Activated CD8-positive, alpha-beta memory T cell treated with anti-CD3 and anti-CD28 coated beads for 1 hour (primary cell): ENCODE results near the gene SNAPC5.

Experiments used
- DNase-seq, 2 donors: peaks; one replicate each; pipeline ENCODE4 v3.0.0-alpha.2; 2020; ENCODE audit warnings: low read depth in 1 of 2; ENCODE audit errors: extremely low read depth in 1 of 2

The SNAPC5 gene

DNA sequence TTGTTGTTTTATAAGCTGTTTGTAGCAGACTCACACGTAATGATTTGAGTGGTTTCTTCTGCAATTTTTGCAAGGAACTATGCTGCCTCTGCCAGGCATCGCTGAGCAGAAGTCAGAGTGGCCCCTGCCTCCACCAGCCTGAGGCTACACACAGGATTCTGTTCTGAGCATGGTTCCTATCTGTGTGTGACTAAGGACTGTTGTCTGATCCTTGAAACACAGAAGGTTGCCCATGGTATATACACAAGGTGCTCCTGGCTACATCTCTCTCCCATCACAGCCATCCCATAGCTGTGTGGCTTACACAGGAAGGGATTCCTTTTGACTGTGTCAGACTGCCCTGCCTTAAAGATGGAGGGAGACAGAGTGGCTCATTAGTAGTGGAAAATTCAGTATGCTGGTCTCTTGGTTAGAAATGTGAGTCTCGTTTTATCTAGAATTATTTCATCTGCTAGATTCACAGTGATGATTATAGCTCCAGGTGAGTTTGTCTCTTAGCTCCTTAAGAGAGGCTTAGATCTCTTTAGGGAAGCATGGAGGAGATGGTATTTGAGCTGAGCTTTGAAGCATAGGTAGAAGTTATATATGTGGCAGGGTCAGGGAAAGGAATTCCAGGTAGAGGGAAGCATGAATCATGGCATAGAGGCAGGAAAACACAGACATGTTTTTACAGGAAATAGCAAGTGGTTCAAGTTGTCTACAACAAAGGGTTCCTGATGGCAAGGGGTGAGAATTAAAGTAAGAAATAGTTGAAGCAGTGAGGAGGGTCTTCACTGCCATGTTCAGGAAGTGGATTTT, 37.5 kb downstream of the SNAPC5 start:
- DNase-seq: no peak

GRCh38 chr15:66456211-66456610, 41.4 kb downstream of the SNAPC5 start:
- DNase-seq: no peak

GRCh38 chr15:66454143-66454542, 43.4 kb downstream of the SNAPC5 start:
- no peak for DNase-seq

GRCh38 chr15:66452971-66453580, 44.5 kb downstream of the SNAPC5 start:
- no peak for DNase-seq

DNA sequence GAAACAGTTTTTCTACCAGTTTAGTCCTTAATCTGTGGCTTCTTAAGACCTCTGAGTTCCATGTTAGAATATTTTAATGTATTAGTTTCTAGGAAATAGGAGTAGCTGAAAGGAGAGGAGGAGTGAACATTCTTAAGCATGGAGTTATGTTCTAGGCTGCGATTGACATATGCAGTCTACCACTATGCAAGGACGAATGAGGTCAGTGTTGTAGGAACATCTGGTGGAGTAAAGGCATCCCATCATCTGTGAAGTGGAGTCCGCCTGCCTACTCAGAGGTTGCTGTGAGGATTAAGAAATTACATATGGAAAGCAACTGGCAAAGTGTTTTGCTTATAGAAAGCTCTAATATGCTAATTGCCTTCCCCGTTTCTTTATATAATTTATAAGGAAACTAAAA, 45.1 kb downstream of the SNAPC5 start:
- DNase-seq: no peak
